Measurements from ENCODE around the gene DCBLD1.

Gene DCBLD1

DNA sequence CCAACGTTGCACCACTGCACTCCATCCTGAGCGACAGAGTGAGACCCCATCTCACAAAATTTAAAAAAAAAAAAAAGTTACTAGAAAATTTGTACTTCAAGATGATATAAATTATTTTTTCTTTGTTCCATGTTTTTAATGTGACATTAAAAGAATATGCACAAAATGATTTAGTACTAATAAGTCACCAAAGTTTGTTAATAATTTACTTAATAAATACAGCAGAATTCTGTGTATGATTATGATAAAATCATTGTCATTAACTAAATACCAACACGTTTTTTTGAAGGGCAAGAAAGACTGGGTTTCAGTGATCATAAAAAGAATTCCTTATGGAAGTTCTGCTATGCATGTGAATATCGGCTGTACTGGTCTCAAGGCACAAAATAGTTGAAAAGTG is 91.7 kb downstream of the DCBLD1 start:
- no peaks in the 10 kb centered on the region for H3K4me1 ChIP-seq (ENCODE audit: control insufficient read depth, low read length)
- H3K4me2 ChIP-seq (ENCODE audit: low read length) = no peak overlapping the region
- no peaks in the 10 kb centered on the region for H3K9me2 ChIP-seq (replicated peaks; ENCODE audit: control insufficient read depth, low read length)
- H3F3A ChIP-seq (ENCODE audit: control insufficient read depth, insufficient read depth) = no peaks in the 10 kb centered on the region
- no peaks in the 10 kb centered on the region for H3K27me3 ChIP-seq (ENCODE audit: control insufficient read depth, low read length)
- no peak for TF ChIP-seq EZH2phosphoT487 (IDR thresholded peaks at IDR 0.05; ENCODE audit: borderline replicate concordance, low read length)
- TF ChIP-seq CTCF (IDR thresholded peaks at IDR 0.05; ENCODE audit: low read depth, low read length, poor library complexity, severe bottlenecking) = no peak
- no peaks in the 10 kb centered on the region for H3K9me3 ChIP-seq (ENCODE audit: control insufficient read depth, insufficient read depth, low read length)
- no peak overlapping the region for H3K27ac ChIP-seq (ENCODE audit: low read depth, low read length)
- H3K4me3 ChIP-seq (ENCODE audit: low read length) = no peak overlapping the region
- peaks cover 69% of the 10 kb centered on the region for H3K36me3 ChIP-seq (ENCODE audit: control insufficient read depth, low read length)
- H4K20me1 ChIP-seq (ENCODE audit: control insufficient read depth, insufficient read depth, low read depth, low read length) = no peaks in the 10 kb centered on the region
- peaks cover 2% of the 10 kb centered on the region; the same call in 1 of the 2 replicates for H3K79me2 ChIP-seq (ENCODE audit: control insufficient read depth, low read length)

GRCh38 chr6:117585647-117586046 is 103.2 kb downstream of the DCBLD1 start:
- H3K36me3 ChIP-seq (ENCODE audit: control insufficient read depth, low read length) = peaks cover 53% of the 10 kb centered on the region
- peaks cover 81% of the 10 kb centered on the region for H3K79me2 ChIP-seq (ENCODE audit: control insufficient read depth, low read length)
- H4K20me1 ChIP-seq (ENCODE audit: control insufficient read depth, insufficient read depth, low read depth, low read length) = no peaks in the 10 kb centered on the region
- H3K4me1 ChIP-seq (ENCODE audit: control insufficient read depth, low read length) = no peaks in the 10 kb centered on the region
- no peaks in the 10 kb centered on the region for H3K27me3 ChIP-seq (ENCODE audit: control insufficient read depth, low read length)
- no peak overlapping the region for H3K4me3 ChIP-seq (ENCODE audit: low read length)
- TF ChIP-seq CTCF (IDR thresholded peaks at IDR 0.05; ENCODE audit: low read depth, low read length, poor library complexity, severe bottlenecking) = no peak
- no peak for TF ChIP-seq EZH2phosphoT487 (IDR thresholded peaks at IDR 0.05; ENCODE audit: borderline replicate concordance, low read length)
- no peak overlapping the region for H3K27ac ChIP-seq (ENCODE audit: low read depth, low read length)
- no peak overlapping the region for H3K4me2 ChIP-seq (ENCODE audit: low read length)
- H3K9me2 ChIP-seq (replicated peaks; ENCODE audit: control insufficient read depth, low read length) = no peaks in the 10 kb centered on the region
- H3K9me3 ChIP-seq (ENCODE audit: control insufficient read depth, insufficient read depth, low read length) = peaks cover 6% of the 10 kb centered on the region; the same call in 1 of the 2 replicates
- H3F3A ChIP-seq (ENCODE audit: control insufficient read depth, insufficient read depth) = no peaks in the 10 kb centered on the region

- TF ChIP-seq EZH2phosphoT487 (IDR thresholded peaks at IDR 0.05; ENCODE audit: borderline replicate concordance, low read length) (no peak), CTCF (IDR thresholded peaks at IDR 0.05; ENCODE audit: low read depth, low read length, poor library complexity, severe bottlenecking) (no peak)
- Histone ChIP-seq H3K36me3 (ENCODE audit: control insufficient read depth, low read length) (peaks cover 40% of the 10 kb centered on the region), H3K27ac (ENCODE audit: low read depth, low read length) (no peak overlapping the region), H3K9me3 (ENCODE audit: control insufficient read depth, insufficient read depth, low read length) (no peaks in the 10 kb centered on the region), H3F3A (ENCODE audit: control insufficient read depth, insufficient read depth) (no peaks in the 10 kb centered on the region), H3K27me3 (ENCODE audit: control insufficient read depth, low read length) (no peaks in the 10 kb centered on the region), H3K4me1 (ENCODE audit: control insufficient read depth, low read length) (no peaks in the 10 kb centered on the region), H4K20me1 (ENCODE audit: control insufficient read depth, insufficient read depth, low read depth, low read length) (peaks cover 3% of the 10 kb centered on the region; the same call in 1 of the 2 replicates), H3K9me2 (replicated peaks; ENCODE audit: control insufficient read depth, low read length) (no peaks in the 10 kb centered on the region), H3K4me3 (ENCODE audit: low read length) (no peak overlapping the region), H3K79me2 (ENCODE audit: control insufficient read depth, low read length) (peaks cover 86% of the 10 kb centered on the region), H3K4me2 (ENCODE audit: low read length) (no peak overlapping the region)
Observed at GRCh38 chr6:117590447-117590846, 108.0 kb downstream of the DCBLD1 start.
